Left lobe of liver (tissue), 1 donor: ENCODE results near the gene RNF114. TPM values are rescaled to one million over a fixed set of nuclear protein-coding genes. Genes with fewer than 3 reads are reported as not detected.

Experiments
- total RNA-seq: library from RNA; stranded (reverse); gene quantifications from one replicate; pipeline ENCODE4 v1.2.1, GENCODE V29; 2021
- donor health status: DM: no; HTN: yes; CAD: no.

RNF114 gene
- total RNA-seq, 1 donor from 2014 or later: 42.6 TPM

Other genes with a start within 250 kb of the RNF114 start
- gene B4GALT5, start 222.5 kb upstream of the RNF114 start, total RNA-seq: 10.5 TPM
- gene SLC9A8, start 123.6 kb upstream of the RNF114 start, total RNA-seq: 8.6 TPM
- 3.2 TPM for gene SPATA2, start 20.9 kb upstream of the RNF114 start, total RNA-seq
- gene SNAI1, start 46.6 kb downstream of the RNF114 start, total RNA-seq: 0.75 TPM
- gene UBE2V1, start 176.8 kb downstream of the RNF114 start, total RNA-seq: 30.9 TPM
- 9.1 TPM for gene PEDS1, start 217.3 kb downstream of the RNF114 start, total RNA-seq